Stimulated activated naive CD4-positive, alpha-beta T cell treated with Interleukin-2 at 50 U/mL for 16 hours (primary cell): ENCODE data around the gene TMCO5A.

Experiments
- DNase-seq: peaks from one replicate; lab custom pipeline; 2025; lab: John Stamatoyannopoulos, UW

The TMCO5A gene

GRCh38 chr15:37973856-37974255, 39.4 kb downstream of the TMCO5A start:
- DNase-seq: no peak

DNA sequence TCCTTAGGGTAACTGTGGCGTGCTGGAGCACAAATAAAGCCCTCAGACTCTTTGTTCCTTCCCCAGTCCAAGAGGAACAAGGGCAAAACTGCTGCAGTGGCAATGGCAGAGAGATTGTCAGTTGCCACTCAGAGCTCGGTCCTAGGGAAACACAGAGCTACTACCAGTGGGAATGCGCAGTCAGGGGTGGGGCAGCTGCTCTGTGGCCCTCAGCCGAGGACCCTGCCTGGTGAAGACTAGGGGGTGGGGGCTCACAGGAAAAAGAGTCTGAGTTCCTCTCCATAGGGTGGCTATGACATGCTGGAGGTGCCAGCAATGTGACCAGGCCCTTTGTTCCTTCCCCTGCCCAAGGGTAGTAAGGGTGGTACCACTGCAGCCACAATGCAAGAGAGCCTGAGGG, 43.8 kb downstream of the TMCO5A start:
- DNase-seq: no peak

GRCh38 chr15:37979671-37980409, 45.4 kb downstream of the TMCO5A start:
- no peak for DNase-seq

GRCh38 chr15:37981201-37981600, 46.8 kb downstream of the TMCO5A start:
- no peak for DNase-seq

- no peak for DNase-seq
Measured at GRCh38 chr15:37981775-37982174, 47.3 kb downstream of the TMCO5A start.

GRCh38 chr15:37984368-37984767, 49.9 kb downstream of the TMCO5A start:
- no peak for DNase-seq

DNA sequence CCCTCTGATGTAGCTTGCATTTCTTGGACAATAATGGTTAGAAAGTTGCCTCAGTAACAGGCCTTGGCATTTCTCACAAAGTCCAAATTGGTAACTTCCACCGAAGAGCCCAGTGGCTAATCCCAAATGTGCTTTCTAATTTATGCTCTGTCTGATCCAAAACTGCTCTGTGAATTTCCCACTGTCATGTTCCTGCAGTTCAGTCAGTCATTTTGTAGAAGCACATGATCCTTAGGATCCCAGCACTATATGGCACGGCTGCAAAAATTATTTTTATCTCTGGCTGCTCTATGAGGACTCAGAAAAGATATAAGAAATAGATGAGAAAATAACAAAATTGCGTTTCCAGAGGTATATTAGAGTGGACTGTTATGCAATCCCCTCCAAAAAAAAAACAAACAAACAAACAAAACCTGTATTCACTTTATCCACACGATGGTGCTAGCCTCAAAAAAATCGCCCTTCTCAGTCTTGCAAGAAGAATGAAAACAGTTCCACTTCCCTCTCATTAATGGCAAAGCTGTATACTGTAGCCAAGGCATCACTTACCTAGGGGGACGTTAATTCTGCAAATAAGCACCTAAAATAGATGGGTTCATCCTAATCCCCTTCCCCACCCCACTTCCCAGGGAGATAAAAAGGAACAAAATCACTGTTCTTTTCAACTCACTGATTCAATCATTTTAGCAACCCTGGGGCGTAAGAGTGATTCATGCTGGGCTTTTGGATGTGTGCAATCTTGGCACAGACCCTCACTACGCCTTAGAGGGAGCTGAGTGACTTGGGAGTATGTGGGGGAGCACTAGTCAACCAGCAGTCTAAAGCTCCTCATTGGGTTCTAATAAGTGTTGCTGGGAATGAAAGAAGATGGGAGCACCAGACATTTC, 61.3 kb downstream of the TMCO5A start:
- no peak for DNase-seq
